HPDE6-E6E7 (cell line): ENCODE results near the gene SLC23A2.
"Not testable (repeated sequence)": the region's sequence is repeated elsewhere in the genome, so short reads cannot be mapped to it uniquely, and the experiment has no call there.

Experiments used
- DNase-seq: peaks from one replicate; pipeline ENCODE4 v3.0.0; 2011; ENCODE audit warnings: missing footprints; ENCODE audit errors: extremely low spot score

The SLC23A2 gene

DNA sequence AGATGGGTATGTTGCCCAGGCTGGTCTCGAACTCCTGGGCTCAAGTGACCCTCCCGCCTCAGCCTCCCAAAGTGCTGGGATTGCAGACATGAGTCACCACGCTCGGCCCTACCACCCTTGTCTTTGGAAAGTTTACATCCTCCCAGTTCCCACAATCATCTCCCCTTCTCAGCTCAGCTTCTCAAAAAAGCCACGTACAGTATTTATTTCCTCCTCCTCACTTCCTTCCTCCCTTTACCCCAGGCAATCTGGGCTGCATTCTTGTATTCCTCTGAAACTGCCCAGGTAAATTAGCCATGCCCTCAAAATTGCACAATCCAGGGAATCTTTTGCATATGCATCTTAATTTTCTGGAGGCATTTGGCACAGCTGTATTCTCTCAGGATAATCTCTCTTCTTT lies 7.4 kb upstream of the SLC23A2 start:
- DNase-seq: no peak

DNA sequence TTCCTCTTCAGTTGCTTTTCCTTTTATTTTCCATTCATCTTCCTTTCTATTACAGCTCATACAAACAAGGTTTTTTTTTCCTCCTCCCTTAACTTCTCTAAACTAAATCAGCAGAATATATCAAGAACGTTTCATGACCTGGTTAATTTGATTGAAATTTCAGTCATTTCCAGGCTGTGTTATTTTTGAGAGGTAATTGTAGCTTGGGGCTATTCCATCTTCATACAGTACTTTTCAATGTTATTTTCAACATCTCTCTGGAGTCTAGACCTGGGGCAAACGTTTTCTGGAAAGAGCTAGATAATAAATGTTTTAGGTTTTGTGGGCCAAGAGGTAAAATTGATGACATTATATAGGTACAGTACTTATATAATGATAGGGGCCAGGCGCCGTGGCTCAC lies 4.0 kb upstream of the SLC23A2 start:
- no peak for DNase-seq

DNA sequence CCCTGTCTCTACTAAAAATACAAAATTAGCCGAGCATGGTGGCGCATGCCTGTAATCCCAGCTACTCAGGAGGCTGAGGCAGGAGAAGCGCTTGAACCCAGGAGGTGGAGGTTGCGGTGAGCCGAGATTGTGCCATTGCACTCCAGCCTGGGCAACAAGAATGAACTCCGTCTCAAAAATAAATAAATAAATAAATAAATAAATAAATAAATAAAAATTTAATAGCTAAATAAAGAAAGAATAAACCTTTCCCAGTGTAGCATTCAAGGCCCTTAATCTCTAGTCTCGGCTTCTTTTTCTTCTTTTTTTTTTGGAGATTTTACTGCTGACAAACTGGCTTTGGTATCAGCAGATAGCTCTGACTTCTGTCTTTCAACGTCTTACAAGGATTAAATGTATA lies 3.5 kb upstream of the SLC23A2 start:
- not testable (repeated sequence) for DNase-seq

DNA sequence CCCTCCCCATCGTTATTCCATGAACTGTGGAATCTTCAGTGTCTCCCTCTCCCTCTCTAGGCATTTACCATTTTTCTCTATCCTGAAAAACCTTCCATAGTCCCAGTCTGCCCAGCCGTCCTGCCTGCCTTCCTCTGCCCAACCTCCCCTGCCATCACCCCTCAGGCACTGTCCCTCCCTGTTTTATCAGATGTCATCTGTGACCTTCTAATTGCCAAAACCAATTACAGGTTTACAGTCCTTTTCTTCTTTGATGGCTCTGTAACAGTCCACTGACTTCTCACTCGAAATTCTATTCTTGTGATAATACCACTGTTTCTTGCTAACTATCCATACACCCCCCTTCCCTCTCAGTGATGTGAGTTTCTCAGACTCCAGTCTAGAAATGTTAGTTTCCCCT lies 2.3 kb upstream of the SLC23A2 start:
- DNase-seq: no peak

- no peak for DNase-seq
Measured at GRCh38 chr20:5002077-5002413, 735 bp upstream of the SLC23A2 start.

DNA sequence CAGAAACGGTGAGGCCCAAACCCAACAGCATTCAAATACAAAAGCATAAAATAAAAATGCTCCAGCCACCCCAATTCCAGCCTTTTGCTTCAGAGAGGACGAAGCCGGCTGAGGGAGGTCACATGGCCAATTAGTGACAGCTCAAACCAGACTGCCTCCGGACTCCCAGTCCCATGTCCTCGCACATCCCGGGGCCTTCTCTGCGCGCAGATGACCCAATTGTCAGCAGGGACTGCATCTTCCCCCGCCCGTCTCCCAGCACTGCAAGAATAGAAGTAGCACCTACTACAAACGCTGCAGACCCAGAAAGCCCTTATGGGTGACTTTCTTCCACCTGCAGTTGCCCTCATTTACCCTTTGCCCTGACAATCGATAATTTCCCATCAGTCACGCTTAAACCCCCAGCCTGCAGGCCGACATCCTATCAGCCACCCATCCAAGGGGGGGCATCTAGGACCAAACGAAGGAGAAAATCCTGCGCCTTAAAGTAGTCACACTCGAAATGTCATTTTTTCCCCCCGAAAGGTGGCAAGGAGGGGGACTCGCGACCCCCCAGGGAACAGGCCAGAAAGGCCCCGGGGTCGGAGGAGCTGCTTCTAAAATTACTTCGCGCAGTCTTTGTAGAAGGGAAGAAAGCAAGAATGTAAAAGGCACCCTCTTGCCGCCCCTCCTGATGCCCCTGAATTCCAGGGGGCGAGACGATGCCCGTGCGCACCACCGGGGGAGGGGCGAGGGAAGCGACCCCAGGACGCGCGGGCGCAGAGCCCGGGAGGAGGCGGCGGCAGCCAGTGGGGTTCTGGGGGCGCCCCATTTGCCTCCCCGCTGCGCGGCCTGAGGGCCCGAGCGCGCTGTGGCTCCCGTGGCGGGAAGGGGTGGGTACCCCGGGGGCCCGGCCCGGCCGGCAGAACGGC lies 792 bp downstream of the SLC23A2 start:
- no peak for DNase-seq

- no peak for DNase-seq
Measured at GRCh38 chr20:4999788-5000187, 1.5 kb downstream of the SLC23A2 start.

DNA sequence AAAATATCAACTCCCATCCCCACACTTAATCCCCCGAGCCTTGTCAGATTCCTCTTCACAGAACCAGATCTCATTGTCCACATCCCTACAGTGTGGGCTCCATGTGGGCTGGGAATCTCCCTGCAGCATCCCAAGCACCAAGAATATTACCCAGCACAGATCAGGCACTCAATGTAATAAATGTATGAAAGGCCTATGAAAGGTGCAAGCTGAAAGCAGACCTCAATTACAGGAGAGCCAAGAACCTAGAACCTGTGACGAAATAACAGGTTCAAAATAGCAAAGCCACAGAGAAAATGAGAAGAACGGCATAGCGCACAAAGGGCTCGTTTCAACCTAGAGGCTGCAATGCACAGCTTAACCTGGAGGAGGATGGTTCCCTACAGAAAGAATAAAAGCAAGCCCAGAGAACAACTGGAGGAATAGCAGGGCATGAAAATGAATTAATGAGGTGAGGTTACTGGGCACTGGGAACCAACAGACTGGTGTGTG lies 3.1 kb downstream of the SLC23A2 start:
- DNase-seq: no peak

- DNase-seq: no peak
Measured at GRCh38 chr20:4997222-4997621, 4.1 kb downstream of the SLC23A2 start.

DNA sequence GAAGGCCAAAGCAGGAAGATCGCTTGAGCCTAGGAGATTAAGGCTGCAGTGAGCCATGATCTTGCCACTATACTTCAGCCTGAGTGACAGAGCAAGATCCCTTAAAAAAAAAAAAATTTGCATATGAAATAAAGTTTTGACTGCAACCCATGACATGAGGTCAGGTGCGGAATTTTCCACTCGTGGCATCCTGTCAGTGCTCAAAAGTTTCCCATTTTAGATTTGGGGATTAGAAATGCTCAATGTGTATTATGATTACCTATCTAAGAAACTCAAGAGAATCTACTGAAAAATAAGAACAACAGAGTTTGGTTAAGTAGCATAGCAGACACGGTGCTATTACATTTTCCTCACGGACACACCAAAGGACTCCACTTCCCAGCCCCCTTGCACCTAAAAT lies 11.7 kb downstream of the SLC23A2 start:
- DNase-seq: no peak

- no peak for DNase-seq
Measured at GRCh38 chr20:4987130-4987529, 14.2 kb downstream of the SLC23A2 start.

GRCh38 chr20:4985658-4986057 lies 15.7 kb downstream of the SLC23A2 start:
- no peak for DNase-seq

GRCh38 chr20:4982281-4982680 lies 19.0 kb downstream of the SLC23A2 start:
- DNase-seq: no peak

- DNase-seq: no peak
Measured at GRCh38 chr20:4979841-4980410, 21.4 kb downstream of the SLC23A2 start.

DNA sequence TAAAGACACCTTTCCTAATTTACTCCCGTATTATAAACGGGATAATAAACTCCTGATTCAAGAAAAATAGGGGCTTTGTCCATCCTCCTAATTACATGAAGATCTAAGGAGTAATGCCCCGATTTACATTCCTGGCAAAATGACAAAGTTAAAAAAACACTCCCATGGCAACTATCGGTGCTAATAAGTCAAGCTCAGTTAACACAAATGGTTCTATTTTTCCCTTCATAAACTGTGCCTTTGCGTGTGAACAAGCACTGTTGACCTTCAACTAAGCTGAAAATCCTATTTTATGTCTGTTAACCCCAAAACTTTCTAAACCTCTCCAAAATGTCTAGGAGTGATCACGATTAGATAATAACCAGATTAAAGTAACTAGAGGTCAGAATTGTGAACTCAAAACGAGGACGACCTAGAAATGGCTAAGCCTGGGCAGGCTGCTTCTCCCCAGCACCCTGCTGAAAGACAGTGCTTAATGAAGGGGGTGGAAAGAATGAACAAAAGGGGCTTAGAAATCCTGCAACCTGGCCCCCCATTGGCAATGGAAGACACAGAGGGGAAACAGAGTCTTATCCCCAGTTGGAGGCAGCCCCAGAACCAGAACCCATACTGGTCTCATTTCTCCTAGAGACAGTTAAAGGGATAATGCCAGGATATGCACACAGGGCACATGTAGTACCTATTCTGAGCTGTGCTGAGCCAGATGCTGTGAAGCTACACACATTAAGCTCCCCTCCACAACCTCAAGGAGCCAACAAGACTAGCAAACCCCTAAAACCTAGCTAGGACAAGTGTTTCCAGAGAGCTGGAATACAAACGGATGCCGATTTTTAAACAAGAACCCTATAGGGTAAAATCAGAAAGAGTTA lies 23.0 kb downstream of the SLC23A2 start:
- DNase-seq: no peak

DNA sequence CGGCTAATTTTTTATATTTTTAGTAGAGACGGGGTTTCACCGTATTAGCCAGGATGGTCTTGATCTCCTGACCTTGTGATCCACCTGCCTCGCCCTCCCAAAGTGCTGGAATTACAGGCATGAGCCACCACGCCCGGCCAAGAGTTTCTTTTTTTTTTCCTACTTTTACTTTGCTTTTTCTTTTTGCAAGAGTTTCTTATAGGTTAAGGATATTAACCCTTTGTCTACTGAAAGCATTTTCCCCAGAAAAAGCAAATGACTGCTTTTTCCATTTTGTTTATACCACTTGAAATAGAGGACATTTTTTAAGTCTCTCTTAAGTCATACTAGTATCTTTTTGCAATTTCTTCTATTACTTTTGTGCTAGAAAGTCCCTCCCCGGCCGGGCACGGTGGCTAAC lies 25.3 kb downstream of the SLC23A2 start:
- DNase-seq: not testable (repeated sequence)

DNA sequence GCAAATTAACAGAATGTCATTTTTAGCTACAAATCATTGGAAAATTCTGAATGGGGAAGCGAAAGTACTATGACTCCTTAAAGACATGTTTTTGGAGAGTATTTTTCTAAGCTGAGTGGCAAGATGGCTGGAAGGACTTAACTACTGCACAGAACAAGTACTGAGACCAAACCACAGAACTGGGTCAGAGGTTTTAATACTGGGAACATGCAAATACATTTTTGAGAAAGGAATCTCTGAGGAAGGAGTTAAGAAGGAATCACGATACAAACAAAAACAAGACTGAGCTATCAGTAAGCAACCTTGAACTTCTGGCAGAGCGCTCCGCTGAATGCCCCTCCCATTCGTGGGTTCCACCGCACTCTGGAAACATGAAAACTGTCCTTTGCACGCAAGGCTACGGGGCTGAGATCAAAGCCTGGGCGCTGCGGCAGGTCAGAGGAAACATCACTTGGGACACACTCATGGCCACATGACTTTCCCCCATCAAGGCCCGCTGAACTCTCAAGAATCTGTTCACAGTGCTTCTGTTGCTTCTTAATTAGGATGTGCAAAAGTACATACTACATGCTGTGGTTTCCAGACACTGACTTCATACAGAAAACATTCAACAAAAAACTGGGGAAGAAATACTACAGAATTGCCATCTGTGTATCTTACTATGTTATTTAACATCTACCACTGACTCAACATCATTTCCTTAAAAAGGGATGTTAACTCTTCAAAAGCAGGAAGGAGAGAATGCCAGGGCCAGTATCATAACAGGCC lies 27.8 kb downstream of the SLC23A2 start:
- no peak for DNase-seq

- no peak for DNase-seq
Measured at GRCh38 chr20:4972506-4973251, 28.6 kb downstream of the SLC23A2 start.

DNA sequence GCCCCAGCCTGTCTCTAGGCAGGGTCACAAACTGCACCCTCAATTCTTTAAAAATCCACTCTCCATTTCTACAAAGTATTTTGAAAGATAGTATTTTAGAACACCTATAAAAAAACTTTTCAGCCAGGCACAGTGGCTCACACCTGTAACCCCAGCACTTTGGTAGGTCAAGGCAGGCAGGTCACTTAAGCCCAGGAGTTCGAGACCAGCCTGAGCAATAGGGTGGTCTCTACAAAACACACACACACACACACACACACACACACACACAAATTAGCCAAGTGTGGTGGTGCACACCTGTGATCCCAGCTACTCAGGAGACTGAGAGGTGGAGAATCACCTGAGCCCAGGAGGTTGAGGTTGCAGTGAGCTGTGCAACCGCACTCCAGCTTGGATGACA lies 30.2 kb downstream of the SLC23A2 start:
- DNase-seq: no peak

- no peak for DNase-seq
Measured at GRCh38 chr20:4967752-4968477, 33.4 kb downstream of the SLC23A2 start.
